BLaER1 treated with 17β-estradiol and CSF1 and Interleukin-3, amounts not matched to agents 10 nM and 100 nM (cell line): Measurements from ENCODE around the gene IGF2BP3.

Source experiments
- H3K27ac ChIP-seq, 11 experiments: shearing (Covaris generic); formaldehyde crosslinking; 2 replicates each; pipeline ENCODE4 v1.8.1; 2022
- H3K27me3 ChIP-seq, 11 experiments: shearing (Covaris generic); formaldehyde crosslinking; 2 replicates each; pipeline ENCODE4 v1.8.1; 2022
- H3K36me3 ChIP-seq, 11 experiments: shearing (Covaris generic); formaldehyde crosslinking; 2 replicates each; pipeline ENCODE4 v1.8.1; 2022
- H3K4me1 ChIP-seq, 10 experiments: shearing (Covaris generic); formaldehyde crosslinking; 2 replicates each; pipeline ENCODE4 v1.8.1; 2022
- H3K4me2 ChIP-seq, 11 experiments: shearing (Covaris generic); formaldehyde crosslinking; 2 replicates each; pipeline ENCODE4 v1.8.1; 2022
- H3K4me3 ChIP-seq, 10 experiments: shearing (Covaris generic); formaldehyde crosslinking; 2 replicates each; pipeline ENCODE4 v1.8.1; 2022
- H3K9ac ChIP-seq, 11 experiments: shearing (Covaris generic); formaldehyde crosslinking; 2 replicates each; pipeline ENCODE4 v1.8.1; 2022
- H3K9me3 ChIP-seq, 11 experiments: shearing (Covaris generic); formaldehyde crosslinking; replicated peaks in 1 of 11; 2 replicates each; pipeline ENCODE4 v1.8.1; 2022
- H4K20me1 ChIP-seq, 11 experiments: shearing (Covaris generic); formaldehyde crosslinking; 2 replicates each; pipeline ENCODE4 v1.8.1; 2022
- Cebpa-rat ChIP-seq, 11 experiments: shearing (Covaris generic); IDR thresholded peaks; 2 replicates each; pipeline ENCODE4 v1.8.1; 2022

The IGF2BP3 gene

GRCh38 chr7:23272275-23272674 is 198.0 kb downstream of the IGF2BP3 start:
- peaks cover 0 to 14% (median 0%) of the 10 kb centered on the region in 11 experiments; a peak in 1 of 22 replicates for H4K20me1 ChIP-seq
- H3K27me3 ChIP-seq, result no peaks in the 10 kb centered on the region
- H3K27ac ChIP-seq, result no peak overlapping the region
- TF ChIP-seq Cebpa-rat (IDR thresholded peaks at IDR 0.05), result no peak
- no peak overlapping the region for H3K4me3 ChIP-seq
- no peaks in the 10 kb centered on the region for H3K36me3 ChIP-seq
- H3K9me3 ChIP-seq, result no peaks in the 10 kb centered on the region
- H3K4me1 ChIP-seq, result peaks cover 0 to 27% (median 11%) of the 10 kb centered on the region in 10 experiments; a peak in 8 of 20 replicates
- H3K9ac ChIP-seq, result no peak overlapping the region
- H3K4me2 ChIP-seq, result no peak overlapping the region

DNA sequence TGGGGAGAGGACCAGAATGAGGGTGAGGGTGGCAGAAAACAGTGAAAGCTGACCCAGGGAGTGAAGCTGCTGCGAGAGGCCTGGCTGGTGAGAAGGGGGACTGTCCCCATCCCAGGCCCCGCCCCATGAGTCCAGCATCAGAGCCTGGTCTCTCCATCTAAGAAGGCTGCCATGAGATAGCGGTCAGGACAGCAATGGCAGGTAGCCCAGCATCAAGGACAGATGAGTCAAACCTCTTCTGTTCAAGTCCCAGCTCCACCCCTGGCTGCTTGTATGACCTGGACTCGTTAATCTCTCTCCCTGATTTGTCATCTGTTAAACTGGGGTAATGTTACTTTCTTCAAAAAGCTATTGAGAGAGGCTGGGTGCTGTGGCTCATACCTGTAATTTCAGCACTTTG is 201.5 kb downstream of the IGF2BP3 start:
- TF ChIP-seq Cebpa-rat (IDR thresholded peaks at IDR 0.05), result no peak
- H4K20me1 ChIP-seq, result peaks cover 0 to 14% (median 0%) of the 10 kb centered on the region in 11 experiments; a peak in 1 of 22 replicates

DNA sequence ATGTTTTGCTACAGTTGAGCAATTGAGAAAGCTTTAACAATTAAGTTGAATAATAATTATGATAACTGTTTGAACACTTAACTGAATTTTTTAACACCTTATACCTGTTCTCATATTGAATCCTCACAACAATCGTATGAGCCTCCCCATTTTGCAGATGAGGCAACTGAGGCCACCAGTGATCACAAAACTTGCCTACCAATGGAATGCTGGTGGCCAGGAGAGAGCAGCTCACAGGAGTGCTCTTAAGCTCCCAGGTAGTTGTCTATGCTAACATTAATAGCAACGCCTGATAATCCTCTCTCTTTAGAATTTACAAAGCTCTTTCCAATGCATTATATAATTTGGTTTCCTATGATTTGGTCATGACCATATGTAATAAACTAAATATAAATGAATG is 202.1 kb downstream of the IGF2BP3 start:
- Histone ChIP-seq H4K20me1 (peaks cover 0 to 11% (median 0%) of the 10 kb centered on the region in 11 experiments; a peak in 1 of 22 replicates), H3K4me2 (no peak overlapping the region), H3K27me3 (no peaks in the 10 kb centered on the region), H3K9ac (no peak overlapping the region), H3K36me3 (peaks cover 0 to 6% (median 0%) of the 10 kb centered on the region in 11 experiments; a peak in 1 of 22 replicates), H3K4me1 (peaks cover 0 to 16% (median 6%) of the 10 kb centered on the region in 10 experiments; a peak in 11 of 20 replicates), H3K9me3 (no peaks in the 10 kb centered on the region), H3K27ac (no peak overlapping the region), H3K4me3 (no peak overlapping the region)
- no peak for TF ChIP-seq Cebpa-rat (IDR thresholded peaks at IDR 0.05)

More for the DNA sequence above, 201.5 kb downstream of the IGF2BP3 start:
- Histone ChIP-seq H3K4me3 (no peak overlapping the region), H3K27me3 (no peaks in the 10 kb centered on the region), H3K27ac (no peak overlapping the region), H3K4me1 (peaks cover 0 to 20% (median 6%) of the 10 kb centered on the region in 10 experiments; a peak in 11 of 20 replicates), H3K9ac (no peak overlapping the region), H3K36me3 (peaks cover 0 to 6% (median 0%) of the 10 kb centered on the region in 11 experiments; a peak in 1 of 22 replicates), H3K4me2 (no peak overlapping the region), H3K9me3 (no peaks in the 10 kb centered on the region)

DNA sequence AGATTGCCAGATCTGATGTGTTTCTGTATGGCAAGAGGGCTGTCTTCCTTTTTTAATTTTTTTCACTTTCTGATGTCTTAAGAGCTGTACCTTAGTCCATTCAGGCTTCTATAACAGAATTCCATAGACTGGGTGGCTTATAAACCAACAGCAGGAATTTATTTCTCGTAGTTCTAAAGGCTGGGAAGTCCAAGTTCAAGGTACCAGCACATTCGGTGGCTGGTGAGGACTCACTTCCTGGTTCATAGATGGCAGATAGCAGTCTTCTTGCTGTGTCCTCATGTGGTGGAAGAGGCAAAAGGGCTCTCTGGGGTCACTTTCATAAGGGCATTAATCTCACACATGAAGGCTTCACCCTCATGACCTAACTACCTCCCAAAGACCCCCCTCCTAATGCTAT is 202.9 kb downstream of the IGF2BP3 start:
- no peak overlapping the region for H3K27ac ChIP-seq
- TF ChIP-seq Cebpa-rat (IDR thresholded peaks at IDR 0.05), result no peak
- H3K4me2 ChIP-seq, result no peak overlapping the region
- no peak overlapping the region for H3K9ac ChIP-seq
- no peaks in the 10 kb centered on the region for H3K27me3 ChIP-seq
- H3K4me1 ChIP-seq, result peaks cover 0 to 15% (median 6%) of the 10 kb centered on the region in 10 experiments; a peak in 11 of 20 replicates
- no peaks in the 10 kb centered on the region for H3K9me3 ChIP-seq
- H3K4me3 ChIP-seq, result no peak overlapping the region
- peaks cover 0 to 6% (median 0%) of the 10 kb centered on the region in 11 experiments; a peak in 1 of 22 replicates for H3K36me3 ChIP-seq
- peaks cover 0 to 6% (median 0%) of the 10 kb centered on the region in 11 experiments; a peak in 1 of 22 replicates for H4K20me1 ChIP-seq

DNA sequence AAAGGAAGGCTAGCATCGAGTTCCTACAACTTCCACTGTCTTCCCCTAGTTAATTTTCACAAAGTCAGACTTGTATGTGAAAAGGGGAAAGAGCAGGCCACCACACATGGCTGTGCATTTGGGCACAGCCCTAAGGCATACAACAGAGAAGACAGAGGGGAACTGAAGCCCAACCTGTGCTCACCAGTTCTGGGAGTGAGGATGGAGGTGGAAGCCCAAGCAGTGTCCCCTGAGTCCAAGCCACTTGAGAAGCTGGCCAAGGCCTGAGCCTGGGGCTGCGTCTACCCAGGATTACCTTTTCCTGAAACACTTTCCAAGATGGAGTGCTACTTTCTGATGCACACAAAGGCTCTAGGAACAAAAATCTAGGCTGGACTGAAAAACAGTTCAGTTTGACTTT is 203.4 kb downstream of the IGF2BP3 start:
- Histone ChIP-seq H3K9me3 (no peaks in the 10 kb centered on the region), H3K27me3 (no peaks in the 10 kb centered on the region), H3K9ac (no peak overlapping the region), H3K4me3 (no peak overlapping the region), H3K4me1 (peaks cover 0 to 15% (median 6%) of the 10 kb centered on the region in 10 experiments; a peak in 11 of 20 replicates), H3K27ac (no peak overlapping the region), H3K36me3 (peaks cover 0 to 6% (median 0%) of the 10 kb centered on the region in 11 experiments; a peak in 1 of 22 replicates), H4K20me1 (peaks cover 0 to 6% (median 0%) of the 10 kb centered on the region in 11 experiments; a peak in 1 of 22 replicates), H3K4me2 (no peak overlapping the region)
- TF ChIP-seq Cebpa-rat (IDR thresholded peaks at IDR 0.05), result no peak

DNA sequence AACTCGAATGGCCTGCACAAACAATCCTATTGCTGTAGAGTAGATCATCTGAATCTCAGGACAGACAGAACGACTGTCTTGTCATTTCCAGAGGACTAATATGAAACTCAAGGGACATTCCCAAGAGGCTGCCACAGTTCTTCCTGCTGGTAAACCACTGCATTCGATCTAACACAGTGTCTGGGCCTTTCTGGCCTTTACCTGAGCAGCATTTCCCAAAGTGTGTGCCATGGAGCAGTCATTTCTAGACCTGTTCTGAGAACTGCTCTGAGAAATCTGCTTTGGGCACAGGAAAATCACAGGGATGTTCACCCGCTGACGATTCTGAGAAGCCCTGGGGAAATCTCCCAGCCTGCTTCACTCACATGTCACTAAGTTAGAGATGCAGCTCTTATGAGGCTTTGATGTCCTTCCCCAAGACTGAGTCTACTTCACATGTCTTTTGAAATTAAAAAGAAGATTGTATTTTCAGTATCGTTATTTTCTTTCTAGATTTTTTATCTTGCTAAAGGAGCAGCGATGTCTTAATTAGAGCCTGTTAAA is 205.3 kb downstream of the IGF2BP3 start:
- TF ChIP-seq Cebpa-rat (IDR thresholded peaks at IDR 0.05), result no peak
- Histone ChIP-seq H3K27ac (no peak overlapping the region), H3K4me1 (peaks cover 0 to 12% (median 6%) of the 10 kb centered on the region in 10 experiments; a peak in 11 of 20 replicates), H3K4me3 (no peak overlapping the region), H3K9ac (no peak overlapping the region), H3K9me3 (no peaks in the 10 kb centered on the region), H4K20me1 (peaks cover 0 to 11% (median 0%) of the 10 kb centered on the region in 11 experiments; a peak in 1 of 22 replicates), H3K27me3 (no peaks in the 10 kb centered on the region), H3K4me2 (peak overlapping the region in 7 of 11 experiments; percentile 8 to 64 (median 45); a peak in 10 of 22 replicates), H3K36me3 (peaks cover 0 to 6% (median 0%) of the 10 kb centered on the region in 11 experiments; a peak in 1 of 22 replicates)

DNA sequence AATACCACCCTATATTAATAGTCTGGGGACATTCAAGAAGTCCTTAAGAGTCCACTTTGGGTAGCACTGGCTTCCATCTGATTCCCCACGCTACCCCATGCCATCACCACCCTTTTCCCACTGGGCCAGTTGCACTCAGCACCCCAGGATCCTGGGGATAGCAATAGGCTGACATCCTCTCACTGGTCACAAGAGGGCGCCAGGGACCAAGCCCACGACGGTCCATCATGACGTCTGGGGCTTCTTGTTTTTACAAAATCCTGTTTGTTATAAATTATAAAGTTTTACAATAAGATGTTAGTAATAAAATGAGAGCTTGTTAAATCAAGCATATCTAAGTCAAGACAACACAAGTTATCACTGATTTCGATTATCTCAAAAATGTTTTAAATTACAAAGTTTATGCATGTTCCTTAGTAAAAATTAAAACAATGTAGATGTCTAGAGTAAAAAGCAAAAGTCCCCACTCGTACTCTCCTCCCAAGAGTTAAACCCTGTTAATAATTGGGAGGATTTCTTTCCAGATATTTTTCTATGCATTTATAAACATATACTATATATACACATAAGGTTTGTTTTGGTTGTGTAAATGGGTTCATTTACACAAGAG is 208.3 kb downstream of the IGF2BP3 start:
- Histone ChIP-seq H3K36me3 (peaks cover 0 to 6% (median 0%) of the 10 kb centered on the region in 11 experiments; a peak in 1 of 22 replicates), H4K20me1 (peaks cover 0 to 6% (median 0%) of the 10 kb centered on the region in 11 experiments; a peak in 1 of 22 replicates), H3K4me3 (no peak overlapping the region), H3K9ac (no peak overlapping the region), H3K4me2 (no peak overlapping the region), H3K9me3 (no peaks in the 10 kb centered on the region), H3K4me1 (peaks cover 0 to 11% (median 6%) of the 10 kb centered on the region in 10 experiments; a peak in 11 of 20 replicates), H3K27ac (no peak overlapping the region), H3K27me3 (no peaks in the 10 kb centered on the region)
- TF ChIP-seq Cebpa-rat (IDR thresholded peaks at IDR 0.05), result no peak

DNA sequence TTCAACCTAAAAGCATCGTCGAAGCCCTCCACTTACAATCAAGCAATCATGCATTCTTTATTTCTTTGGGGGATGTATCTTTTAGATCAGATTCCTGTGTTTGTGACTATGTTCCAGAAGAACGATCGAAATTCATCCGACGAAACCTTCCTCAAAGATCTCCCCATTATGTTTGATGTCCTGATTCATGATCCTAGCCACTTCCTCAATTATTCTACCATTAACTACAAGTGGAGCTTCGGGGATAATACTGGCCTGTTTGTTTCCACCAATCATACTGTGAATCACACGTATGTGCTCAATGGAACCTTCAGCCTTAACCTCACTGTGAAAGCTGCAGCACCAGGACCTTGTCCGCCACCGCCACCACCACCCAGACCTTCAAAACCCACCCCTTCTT is 209.9 kb downstream of the IGF2BP3 start:
- no peak overlapping the region for H3K27ac ChIP-seq
- peaks cover 0 to 2% (median 0%) of the 10 kb centered on the region in 11 experiments; a peak in 2 of 22 replicates for H3K9me3 ChIP-seq
- no peaks in the 10 kb centered on the region for H3K36me3 ChIP-seq
- H3K4me2 ChIP-seq, result no peak overlapping the region
- no peak overlapping the region for H3K9ac ChIP-seq
- H3K4me3 ChIP-seq, result no peak overlapping the region
- H4K20me1 ChIP-seq, result peaks cover 0 to 6% (median 0%) of the 10 kb centered on the region in 11 experiments; a peak in 1 of 22 replicates
- H3K27me3 ChIP-seq, result no peaks in the 10 kb centered on the region
- no peak for TF ChIP-seq Cebpa-rat (IDR thresholded peaks at IDR 0.05)
- H3K4me1 ChIP-seq, result peaks cover 0 to 10% (median 6%) of the 10 kb centered on the region in 10 experiments; a peak in 11 of 20 replicates
